Glutamatergic neuron (in vitro differentiated cells): ENCODE results near the gene SYPL1. TPM values are rescaled to one million over a fixed set of nuclear protein-coding genes. Genes with fewer than 3 reads are reported as not detected.

Source experiments
- DNase-seq: peaks from one replicate; pipeline ENCODE4 v3.0.0; 2022
- H3K27ac Mint-ChIP-seq: one replicate; pipeline ENCODE4 v1.8.0; 2020; ENCODE audit warnings: mild to moderate bottlenecking, mixed read lengths, inconsistent platforms; ENCODE audit not compliant: unreplicated experiment
- H3K27me3 Mint-ChIP-seq: one replicate; pipeline ENCODE4 v1.8.0; 2020; ENCODE audit warnings: mild to moderate bottlenecking, moderate library complexity, mixed read lengths, inconsistent platforms; ENCODE audit not compliant: unreplicated experiment
- H3K36me3 Mint-ChIP-seq: one replicate; pipeline ENCODE4 v1.8.0; 2020; ENCODE audit warnings: mild to moderate bottlenecking, mixed read lengths, inconsistent platforms; ENCODE audit not compliant: unreplicated experiment
- H3K4me1 Mint-ChIP-seq: one replicate; pipeline ENCODE4 v1.8.0; 2020; ENCODE audit warnings: mild to moderate bottlenecking, low read depth, mixed read lengths, inconsistent platforms; ENCODE audit not compliant: unreplicated experiment
- H3K4me3 Mint-ChIP-seq: one replicate; pipeline ENCODE4 v1.8.0; 2020; ENCODE audit warnings: mild to moderate bottlenecking, mixed read lengths, inconsistent platforms; ENCODE audit not compliant: unreplicated experiment
- H3K9me3 Mint-ChIP-seq: one replicate; pipeline ENCODE4 v1.8.0; 2020; ENCODE audit warnings: mild to moderate bottlenecking, moderate library complexity, mixed read lengths, inconsistent platforms; ENCODE audit not compliant: unreplicated experiment
- CTCF ChIP-seq: fragments of 200-600 bp; sonication (generic); IDR thresholded peaks from one replicate; pipeline ENCODE4 v1.5.0; 2021; ENCODE audit not compliant: partially characterized antibody, unreplicated experiment
- total RNA-seq: library from RNA; stranded (reverse); fragmentation: NEBNext Ultra II Directional; extraction: Animal tissue kit (Norgen Biotek cat#: 25700); gene quantifications from one replicate; pipeline ENCODE4 v1.2.1, GENCODE V29; 2021; ENCODE audit not compliant: unreplicated experiment

The SYPL1 gene
- total RNA-seq, 1 donor from 2014 or later = 10.0 TPM

GRCh38 chr7:106151459-106152312 is 39.6 kb upstream of the SYPL1 start:
- Mint-ChIP-seq H3K9me3 (no peaks in the 10 kb centered on the region), H3K4me1 (no peaks in the 10 kb centered on the region), H3K27ac (no peak overlapping the region), H3K27me3 (no peaks in the 10 kb centered on the region), H3K4me3 (no peak overlapping the region), H3K36me3 (no peaks in the 10 kb centered on the region)
- DNase-seq = no peak
- TF ChIP-seq CTCF = no peak

GRCh38 chr7:106143711-106144337 is 31.7 kb upstream of the SYPL1 start:
- no peak overlapping the region for H3K4me3 Mint-ChIP-seq
- H3K9me3 Mint-ChIP-seq = no peaks in the 10 kb centered on the region
- peaks cover 4% of the 10 kb centered on the region for H3K36me3 Mint-ChIP-seq
- no peak for TF ChIP-seq CTCF
- peak; percentile 69 for DNase-seq
- peaks cover 17% of the 10 kb centered on the region for H3K4me1 Mint-ChIP-seq
- no peak overlapping the region for H3K27ac Mint-ChIP-seq
- H3K27me3 Mint-ChIP-seq = no peaks in the 10 kb centered on the region

- H3K9me3 Mint-ChIP-seq = peaks cover 2% of the 10 kb centered on the region
- peaks cover 22% of the 10 kb centered on the region for H3K4me1 Mint-ChIP-seq
- no peak for TF ChIP-seq CTCF
- no peak overlapping the region for H3K27ac Mint-ChIP-seq
- peaks cover 4% of the 10 kb centered on the region for H3K36me3 Mint-ChIP-seq
- H3K4me3 Mint-ChIP-seq = no peak overlapping the region
- no peaks in the 10 kb centered on the region for H3K27me3 Mint-ChIP-seq
- DNase-seq = no peak
Measured at GRCh38 chr7:106142136-106142535, 30.0 kb upstream of the SYPL1 start.

- Mint-ChIP-seq H3K4me1 (peaks cover 22% of the 10 kb centered on the region), H3K27ac (no peak overlapping the region), H3K36me3 (peaks cover 4% of the 10 kb centered on the region), H3K4me3 (no peak overlapping the region), H3K9me3 (peaks cover 2% of the 10 kb centered on the region), H3K27me3 (peaks cover 2% of the 10 kb centered on the region)
- no peak for TF ChIP-seq CTCF
- no peak for DNase-seq
Measured at GRCh38 chr7:106140406-106141173, 28.5 kb upstream of the SYPL1 start.
